HEK293 (cell line): ENCODE measurements around the gene SPATA7.

Experiments
- CTCF ChIA-PET: fragments of 350-600 bp; formaldehyde crosslinking; extraction: SDS; loops from one replicate; lab custom pipeline; 2021; ENCODE audit warnings: antibody characterized with exemption; lab: Yijun Ruan, JAX
- POLR2A ChIA-PET: fragments of 300-600 bp; formaldehyde crosslinking; extraction: SDS; loops from one replicate; lab custom pipeline; 2020; ENCODE audit warnings: antibody characterized with exemption, inconsistent platforms; lab: Yijun Ruan, JAX
- H3K27ac ChIP-seq: fragments of 200-500 bp; sonication (Bioruptor generic); 2 replicates; pipeline ENCODE4 v1.5.1; 2014; ENCODE audit warnings: low read depth, low read length, control low read depth, inconsistent platforms; ENCODE audit errors: extremely low read depth
- H3K36me3 ChIP-seq, 2 experiments: fragments of 200-500 bp in 1 of 2; sonication (Bioruptor generic) in 1 of 2; 1 replicate in 1 of 2; 2 replicates in 1 of 2; pipeline ENCODE4 v1.5.1; 2014 to 2017; ENCODE audit warnings: inconsistent platforms in 2 of 2, low read length in 2 of 2; ENCODE audit not compliant: control insufficient read depth in 2 of 2, insufficient read depth in 1 of 2
- H3K4me1 ChIP-seq: fragments of 200-500 bp; sonication (Bioruptor generic); 2 replicates; pipeline ENCODE4 v1.5.1; 2014; ENCODE audit warnings: mild to moderate bottlenecking, low read length, inconsistent platforms; ENCODE audit not compliant: control insufficient read depth, insufficient read depth
- H3K4me3 ChIP-seq: 2 replicates; pipeline ENCODE4 v1.5.1; 2011; ENCODE audit warnings: low read depth, mild to moderate bottlenecking, control low read depth, low read length, moderate library complexity
- H3K9me3 ChIP-seq: fragments of 200-500 bp; sonication (Bioruptor generic); 2 replicates; pipeline ENCODE4 v1.5.1; 2014; ENCODE audit warnings: low read depth, low read length, inconsistent platforms; ENCODE audit not compliant: control insufficient read depth, insufficient read depth
- GLI4 ChIP-seq: fragments of 450-650 bp; formaldehyde crosslinking; IDR thresholded peaks from 2 replicates; pipeline ENCODE4 v1.5.1; 2016; ENCODE audit warnings: missing biosample characterization, missing genetic modification characterization
- IKZF3 ChIP-seq: fragments of 450-650 bp; IDR thresholded peaks from 2 replicates; pipeline ENCODE4 v1.5.0; 2018; ENCODE audit warnings: missing biosample characterization, mild to moderate bottlenecking, missing genetic modification characterization, moderate library complexity
- KLF16 ChIP-seq: fragments of 450-650 bp; formaldehyde crosslinking; IDR thresholded peaks from 2 replicates; pipeline ENCODE4 v1.5.1; 2017; ENCODE audit warnings: missing biosample characterization, missing genetic modification characterization
- SCRT2 ChIP-seq: fragments of 450-650 bp; formaldehyde crosslinking; IDR thresholded peaks from 2 replicates; pipeline ENCODE4 v1.5.1; 2016; ENCODE audit warnings: missing biosample characterization, missing genetic modification characterization
- YY1 ChIP-seq: fragments of 450-650 bp; formaldehyde crosslinking; IDR thresholded peaks from 2 replicates; pipeline ENCODE4 v1.5.1; 2018; ENCODE audit warnings: missing biosample characterization, missing genetic modification characterization
- ZBTB8A ChIP-seq: fragments of 450-650 bp; formaldehyde crosslinking; IDR thresholded peaks from 2 replicates; pipeline ENCODE4 v1.5.1; 2016; ENCODE audit warnings: missing biosample characterization, missing genetic modification characterization
- ZNF121 ChIP-seq: fragments of 450-650 bp; formaldehyde crosslinking; IDR thresholded peaks from 2 replicates; pipeline ENCODE4 v1.5.1; 2016; ENCODE audit warnings: missing biosample characterization, missing genetic modification characterization
- ZNF138 ChIP-seq: fragments of 450-650 bp; formaldehyde crosslinking; IDR thresholded peaks from 2 replicates; pipeline ENCODE4 v1.5.1; 2016; ENCODE audit warnings: missing biosample characterization, missing genetic modification characterization, borderline replicate concordance
- ZNF155 ChIP-seq: fragments of 450-650 bp; formaldehyde crosslinking; IDR thresholded peaks from 2 replicates; pipeline ENCODE4 v1.5.1; 2016; ENCODE audit warnings: missing biosample characterization, missing genetic modification characterization
- ZNF600 ChIP-seq: fragments of 450-650 bp; formaldehyde crosslinking; IDR thresholded peaks from 2 replicates; pipeline ENCODE4 v1.5.1; 2016; ENCODE audit warnings: missing biosample characterization, missing genetic modification characterization
- ZNF664 ChIP-seq: fragments of 450-650 bp; formaldehyde crosslinking; IDR thresholded peaks from 2 replicates; pipeline ENCODE4 v1.5.1; 2016; ENCODE audit warnings: missing biosample characterization, missing genetic modification characterization
- ZNF843 ChIP-seq: fragments of 450-650 bp; formaldehyde crosslinking; IDR thresholded peaks from 2 replicates; pipeline ENCODE4 v1.5.1; 2016; ENCODE audit warnings: missing biosample characterization, missing genetic modification characterization
- TF ChIP-seq, protein P1 (sequence below): fragments of 450-650 bp; formaldehyde crosslinking; IDR thresholded peaks from 2 replicates; pipeline ENCODE4 v1.5.1; 2016; ENCODE audit warnings: missing biosample characterization, missing genetic modification characterization
- TF ChIP-seq, protein P2 (sequence below): fragments of 450-650 bp; formaldehyde crosslinking; IDR thresholded peaks from 2 replicates; pipeline ENCODE4 v1.5.1; 2016; ENCODE audit warnings: missing biosample characterization, missing genetic modification characterization, low read depth
- TF ChIP-seq, protein P3 (sequence below): fragments of 450-650 bp; formaldehyde crosslinking; IDR thresholded peaks from 2 replicates; pipeline ENCODE4 v1.5.1; 2017; ENCODE audit warnings: missing biosample characterization, missing genetic modification characterization
- TF ChIP-seq, protein P4 (sequence below): fragments of 450-650 bp; formaldehyde crosslinking; IDR thresholded peaks from 2 replicates; pipeline ENCODE4 v1.5.1; 2016; ENCODE audit warnings: missing biosample characterization, missing genetic modification characterization
- TF ChIP-seq, protein P5 (sequence below): fragments of 450-650 bp; formaldehyde crosslinking; IDR thresholded peaks from 2 replicates; pipeline ENCODE4 v1.5.1; 2016; ENCODE audit warnings: missing biosample characterization, missing genetic modification characterization
- TF ChIP-seq, protein P6 (sequence below): fragments of 450-650 bp; formaldehyde crosslinking; IDR thresholded peaks from 2 replicates; pipeline ENCODE4 v1.5.1; 2016; ENCODE audit warnings: missing biosample characterization, missing genetic modification characterization, borderline replicate concordance

The SPATA7 gene

DNA sequence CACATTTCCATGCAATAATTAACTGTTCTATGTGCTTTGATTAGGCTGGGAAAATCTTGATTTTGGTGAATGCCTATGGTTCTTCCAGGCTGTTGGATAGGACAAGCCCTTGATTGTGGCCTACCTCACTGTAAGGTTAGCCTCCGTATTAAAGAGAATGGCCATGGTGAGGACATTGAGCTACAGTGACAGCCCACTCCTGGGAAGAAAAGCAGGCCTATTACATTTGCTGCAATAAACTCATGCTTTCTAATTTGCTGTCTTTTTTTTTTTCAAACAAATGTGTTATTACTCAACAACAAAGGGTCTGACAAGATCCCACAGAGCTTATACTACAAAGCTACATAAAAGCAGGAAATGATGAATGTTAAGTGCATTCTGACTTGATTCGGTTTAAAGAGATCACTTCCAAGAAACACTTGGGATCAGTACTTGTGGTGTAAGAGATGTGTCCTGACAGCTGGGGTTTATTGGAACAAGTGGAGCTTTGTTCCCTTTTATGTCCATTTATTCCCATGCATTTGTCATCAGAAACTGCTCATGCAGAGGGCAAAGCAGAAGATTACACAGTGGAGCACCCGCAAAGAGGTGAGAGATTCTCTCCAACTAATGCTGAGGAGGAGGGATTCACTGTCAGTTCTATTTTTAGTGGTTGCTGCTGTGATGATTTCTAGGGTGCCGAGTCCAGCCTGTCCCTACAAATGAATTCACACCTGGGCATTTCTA is 33.3 kb upstream of the SPATA7 start:
- CTCF ChIA-PET = interaction anchor here (0.6 kb wide), 1 partner anchor 407 kb away, joined by 3 read pairs; no protein-coding TSS in a partner anchor
- Histone ChIP-seq H3K27ac (no peak overlapping the region), H3K4me3 (no peak overlapping the region), H3K4me1 (no peaks in the 10 kb centered on the region), H3K9me3 (no peaks in the 10 kb centered on the region), H3K36me3 (no peaks in the 10 kb centered on the region)
- POLR2A ChIA-PET = no interaction called here
- TF ChIP-seq, protein P1, sequence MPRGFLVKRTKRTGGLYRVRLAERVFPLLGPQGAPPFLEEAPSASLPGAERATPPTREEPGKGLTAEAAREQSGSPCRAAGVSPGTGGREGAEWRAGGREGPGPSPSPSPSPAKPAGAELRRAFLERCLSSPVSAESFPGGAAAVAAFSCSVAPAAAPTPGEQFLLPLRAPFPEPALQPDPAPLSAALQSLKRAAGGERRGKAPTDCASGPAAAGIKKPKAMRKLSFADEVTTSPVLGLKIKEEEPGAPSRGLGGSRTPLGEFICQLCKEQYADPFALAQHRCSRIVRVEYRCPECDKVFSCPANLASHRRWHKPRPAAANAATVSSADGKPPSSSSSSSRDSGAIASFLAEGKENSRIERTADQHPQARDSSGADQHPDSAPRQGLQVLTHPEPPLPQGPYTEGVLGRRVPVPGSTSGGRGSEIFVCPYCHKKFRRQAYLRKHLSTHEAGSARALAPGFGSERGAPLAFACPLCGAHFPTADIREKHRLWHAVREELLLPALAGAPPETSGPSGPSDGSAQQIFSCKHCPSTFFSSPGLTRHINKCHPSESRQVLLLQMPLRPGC = no peak
- TF ChIP-seq, protein P2, sequence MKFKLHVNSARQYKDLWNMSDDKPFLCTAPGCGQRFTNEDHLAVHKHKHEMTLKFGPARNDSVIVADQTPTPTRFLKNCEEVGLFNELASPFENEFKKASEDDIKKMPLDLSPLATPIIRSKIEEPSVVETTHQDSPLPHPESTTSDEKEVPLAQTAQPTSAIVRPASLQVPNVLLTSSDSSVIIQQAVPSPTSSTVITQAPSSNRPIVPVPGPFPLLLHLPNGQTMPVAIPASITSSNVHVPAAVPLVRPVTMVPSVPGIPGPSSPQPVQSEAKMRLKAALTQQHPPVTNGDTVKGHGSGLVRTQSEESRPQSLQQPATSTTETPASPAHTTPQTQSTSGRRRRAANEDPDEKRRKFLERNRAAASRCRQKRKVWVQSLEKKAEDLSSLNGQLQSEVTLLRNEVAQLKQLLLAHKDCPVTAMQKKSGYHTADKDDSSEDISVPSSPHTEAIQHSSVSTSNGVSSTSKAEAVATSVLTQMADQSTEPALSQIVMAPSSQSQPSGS (tag by site-specific recombination) = no peak
- no peak for TF ChIP-seq GLI4 (tag by site-specific recombination)
- no peak for TF ChIP-seq ZNF155 (tag by site-specific recombination)
- TF ChIP-seq ZNF664 (tag by site-specific recombination) = no peak
- no peak for TF ChIP-seq YY1 (tag by site-specific recombination)
- no peak for TF ChIP-seq KLF16 (tag by site-specific recombination)
- TF ChIP-seq IKZF3 (tag by site-specific recombination) = no peak
- TF ChIP-seq, protein P3, sequence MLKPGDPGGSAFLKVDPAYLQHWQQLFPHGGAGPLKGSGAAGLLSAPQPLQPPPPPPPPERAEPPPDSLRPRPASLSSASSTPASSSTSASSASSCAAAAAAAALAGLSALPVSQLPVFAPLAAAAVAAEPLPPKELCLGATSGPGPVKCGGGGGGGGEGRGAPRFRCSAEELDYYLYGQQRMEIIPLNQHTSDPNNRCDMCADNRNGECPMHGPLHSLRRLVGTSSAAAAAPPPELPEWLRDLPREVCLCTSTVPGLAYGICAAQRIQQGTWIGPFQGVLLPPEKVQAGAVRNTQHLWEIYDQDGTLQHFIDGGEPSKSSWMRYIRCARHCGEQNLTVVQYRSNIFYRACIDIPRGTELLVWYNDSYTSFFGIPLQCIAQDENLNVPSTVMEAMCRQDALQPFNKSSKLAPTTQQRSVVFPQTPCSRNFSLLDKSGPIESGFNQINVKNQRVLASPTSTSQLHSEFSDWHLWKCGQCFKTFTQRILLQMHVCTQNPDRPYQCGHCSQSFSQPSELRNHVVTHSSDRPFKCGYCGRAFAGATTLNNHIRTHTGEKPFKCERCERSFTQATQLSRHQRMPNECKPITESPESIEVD (tag by site-specific recombination) = no peak
- TF ChIP-seq ZNF600 (tag by site-specific recombination) = no peak
- no peak for TF ChIP-seq ZNF843
- TF ChIP-seq ZNF138 = no peak
- TF ChIP-seq, protein P4, sequence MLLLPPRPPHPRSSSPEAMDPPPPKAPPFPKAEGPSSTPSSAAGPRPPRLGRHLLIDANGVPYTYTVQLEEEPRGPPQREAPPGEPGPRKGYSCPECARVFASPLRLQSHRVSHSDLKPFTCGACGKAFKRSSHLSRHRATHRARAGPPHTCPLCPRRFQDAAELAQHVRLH = no peak
- TF ChIP-seq ZBTB8A (tag by site-specific recombination) = no peak
- TF ChIP-seq, protein P5, sequence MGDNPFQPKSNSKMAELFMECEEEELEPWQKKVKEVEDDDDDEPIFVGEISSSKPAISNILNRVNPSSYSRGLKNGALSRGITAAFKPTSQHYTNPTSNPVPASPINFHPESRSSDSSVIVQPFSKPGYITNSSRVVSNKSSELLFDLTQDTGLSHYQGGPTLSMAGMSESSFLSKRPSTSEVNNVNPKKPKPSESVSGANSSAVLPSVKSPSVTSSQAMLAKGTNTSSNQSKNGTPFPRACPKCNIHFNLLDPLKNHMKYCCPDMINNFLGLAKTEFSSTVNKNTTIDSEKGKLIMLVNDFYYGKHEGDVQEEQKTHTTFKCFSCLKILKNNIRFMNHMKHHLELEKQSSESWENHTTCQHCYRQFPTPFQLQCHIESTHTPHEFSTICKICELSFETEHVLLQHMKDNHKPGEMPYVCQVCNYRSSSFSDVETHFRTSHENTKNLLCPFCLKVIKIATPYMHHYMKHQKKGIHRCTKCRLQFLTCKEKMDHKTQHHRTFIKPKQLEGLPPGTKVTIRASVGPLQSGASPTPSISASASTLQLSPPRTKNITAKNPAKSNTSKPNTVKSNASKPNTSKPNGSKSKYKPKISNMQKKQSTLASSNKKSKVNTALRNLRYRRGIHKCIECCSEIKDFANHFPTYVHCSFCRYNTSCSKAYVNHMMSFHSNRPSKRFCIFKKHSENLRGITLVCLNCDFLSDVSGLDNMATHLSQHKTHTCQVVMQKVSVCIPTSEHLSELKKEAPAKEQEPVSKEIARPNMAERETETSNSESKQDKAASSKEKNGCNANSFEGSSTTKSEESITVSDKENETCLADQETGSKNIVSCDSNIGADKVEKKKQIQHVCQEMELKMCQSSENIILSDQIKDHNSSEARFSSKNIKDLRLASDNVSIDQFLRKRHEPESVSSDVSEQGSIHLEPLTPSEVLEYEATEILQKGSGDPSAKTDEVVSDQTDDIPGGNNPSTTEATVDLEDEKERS (tag by site-specific recombination) = no peak
- TF ChIP-seq SCRT2 (tag by site-specific recombination) = no peak
- TF ChIP-seq ZNF121 = no peak

DNA sequence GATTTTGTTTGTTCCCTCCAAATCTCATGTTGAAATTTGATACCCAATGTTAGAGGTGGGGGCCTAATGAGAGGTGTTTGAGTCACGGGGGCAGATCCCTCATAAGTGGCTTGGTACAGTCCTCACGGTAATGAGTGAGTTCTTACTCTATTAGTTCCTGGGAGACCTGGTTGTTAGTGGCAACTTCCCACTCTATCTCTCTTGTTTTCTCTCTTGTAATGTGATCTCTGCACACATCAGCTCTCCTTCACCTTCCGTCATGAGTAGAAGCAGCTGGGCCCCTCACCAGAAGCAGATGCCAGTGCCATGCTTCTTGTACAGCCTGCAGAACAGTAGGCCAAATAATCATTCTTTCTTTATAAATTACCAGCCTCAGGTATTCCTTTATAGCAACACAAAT is 32.8 kb upstream of the SPATA7 start:
- ChIA-PET POLR2A (no interaction called here), CTCF (no interaction called here)
- H3K36me3 ChIP-seq = no peaks in the 10 kb centered on the region
- no peak overlapping the region for H3K27ac ChIP-seq
- H3K9me3 ChIP-seq = no peaks in the 10 kb centered on the region
- H3K4me1 ChIP-seq = no peaks in the 10 kb centered on the region
- no peak overlapping the region for H3K4me3 ChIP-seq
- TF ChIP-seq, protein P6, sequence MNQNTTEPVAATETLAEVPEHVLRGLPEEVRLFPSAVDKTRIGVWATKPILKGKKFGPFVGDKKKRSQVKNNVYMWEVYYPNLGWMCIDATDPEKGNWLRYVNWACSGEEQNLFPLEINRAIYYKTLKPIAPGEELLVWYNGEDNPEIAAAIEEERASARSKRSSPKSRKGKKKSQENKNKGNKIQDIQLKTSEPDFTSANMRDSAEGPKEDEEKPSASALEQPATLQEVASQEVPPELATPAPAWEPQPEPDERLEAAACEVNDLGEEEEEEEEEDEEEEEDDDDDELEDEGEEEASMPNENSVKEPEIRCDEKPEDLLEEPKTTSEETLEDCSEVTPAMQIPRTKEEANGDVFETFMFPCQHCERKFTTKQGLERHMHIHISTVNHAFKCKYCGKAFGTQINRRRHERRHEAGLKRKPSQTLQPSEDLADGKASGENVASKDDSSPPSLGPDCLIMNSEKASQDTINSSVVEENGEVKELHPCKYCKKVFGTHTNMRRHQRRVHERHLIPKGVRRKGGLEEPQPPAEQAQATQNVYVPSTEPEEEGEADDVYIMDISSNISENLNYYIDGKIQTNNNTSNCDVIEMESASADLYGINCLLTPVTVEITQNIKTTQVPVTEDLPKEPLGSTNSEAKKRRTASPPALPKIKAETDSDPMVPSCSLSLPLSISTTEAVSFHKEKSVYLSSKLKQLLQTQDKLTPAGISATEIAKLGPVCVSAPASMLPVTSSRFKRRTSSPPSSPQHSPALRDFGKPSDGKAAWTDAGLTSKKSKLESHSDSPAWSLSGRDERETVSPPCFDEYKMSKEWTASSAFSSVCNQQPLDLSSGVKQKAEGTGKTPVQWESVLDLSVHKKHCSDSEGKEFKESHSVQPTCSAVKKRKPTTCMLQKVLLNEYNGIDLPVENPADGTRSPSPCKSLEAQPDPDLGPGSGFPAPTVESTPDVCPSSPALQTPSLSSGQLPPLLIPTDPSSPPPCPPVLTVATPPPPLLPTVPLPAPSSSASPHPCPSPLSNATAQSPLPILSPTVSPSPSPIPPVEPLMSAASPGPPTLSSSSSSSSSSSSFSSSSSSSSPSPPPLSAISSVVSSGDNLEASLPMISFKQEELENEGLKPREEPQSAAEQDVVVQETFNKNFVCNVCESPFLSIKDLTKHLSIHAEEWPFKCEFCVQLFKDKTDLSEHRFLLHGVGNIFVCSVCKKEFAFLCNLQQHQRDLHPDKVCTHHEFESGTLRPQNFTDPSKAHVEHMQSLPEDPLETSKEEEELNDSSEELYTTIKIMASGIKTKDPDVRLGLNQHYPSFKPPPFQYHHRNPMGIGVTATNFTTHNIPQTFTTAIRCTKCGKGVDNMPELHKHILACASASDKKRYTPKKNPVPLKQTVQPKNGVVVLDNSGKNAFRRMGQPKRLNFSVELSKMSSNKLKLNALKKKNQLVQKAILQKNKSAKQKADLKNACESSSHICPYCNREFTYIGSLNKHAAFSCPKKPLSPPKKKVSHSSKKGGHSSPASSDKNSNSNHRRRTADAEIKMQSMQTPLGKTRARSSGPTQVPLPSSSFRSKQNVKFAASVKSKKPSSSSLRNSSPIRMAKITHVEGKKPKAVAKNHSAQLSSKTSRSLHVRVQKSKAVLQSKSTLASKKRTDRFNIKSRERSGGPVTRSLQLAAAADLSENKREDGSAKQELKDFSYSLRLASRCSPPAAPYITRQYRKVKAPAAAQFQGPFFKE (tag by site-specific recombination) = no peak
